Panc1 (cell line): ENCODE measurements around the gene TBX2. TPM values are rescaled to one million over a fixed set of nuclear protein-coding genes. Genes with fewer than 3 reads are reported as not detected.

ENCODE experiments used
- ATAC-seq: fragments of 200-7000 bp; cut with Tn5 transposase; 2 replicates; pipeline ENCODE4 v1.9.1; 2020; ENCODE audit warnings: mild to moderate bottlenecking, moderate library complexity
- BruUV-seq: library from RNA; stranded (reverse); fragments of 400-500 nt; replicated peaks from 2 replicates; lab custom pipeline; 2021; lab: Mats Ljungman, UMichigan
- CTCF ChIA-PET: fragments of 300-600 bp; sonication (Branson Sonifier 250); formaldehyde crosslinking; loops from one replicate; lab custom pipeline; 2022; ENCODE audit warnings: antibody characterized with exemption; lab: Charles Lee
- POLR2A ChIA-PET: fragments of 300-600 bp; sonication (Branson Sonifier 250); formaldehyde crosslinking; loops from one replicate; lab custom pipeline; 2022; ENCODE audit warnings: antibody characterized with exemption; lab: Charles Lee
- DNase-seq: peaks from one replicate; pipeline ENCODE4 v3.0.0-alpha.2; 2010; ENCODE audit warnings: low read depth, low spot score
- H3K27ac ChIP-seq: 2 replicates; pipeline ENCODE4 v1.5.1; 2011; ENCODE audit warnings: mild to moderate bottlenecking, low read length, inconsistent platforms
- H3K27me3 ChIP-seq: fragments of 200-500 bp; sonication (Bioruptor generic); 2 replicates; pipeline ENCODE4 v1.6.0; 2014; ENCODE audit warnings: low read length, inconsistent platforms; ENCODE audit not compliant: control insufficient read depth, insufficient read depth
- H3K36me3 ChIP-seq: fragments of 200-500 bp; sonication (Bioruptor generic); 2 replicates; pipeline ENCODE4 v1.5.1; 2014; ENCODE audit warnings: inconsistent platforms, mild to moderate bottlenecking, low read length, moderate library complexity; ENCODE audit not compliant: control insufficient read depth, insufficient read depth
- H3K4me1 ChIP-seq: 2 replicates; pipeline ENCODE4 v1.5.1; 2011; ENCODE audit warnings: inconsistent platforms, mild to moderate bottlenecking, low read length, moderate library complexity; ENCODE audit not compliant: control insufficient read depth, insufficient read depth
- H3K4me3 ChIP-seq, 2 experiments: 2 replicates each; pipeline ENCODE4 v1.5.1; 2011 to 2012; ENCODE audit warnings: low read depth in 2 of 2, low read length in 2 of 2, mild to moderate bottlenecking in 2 of 2, inconsistent platforms in 1 of 2, moderate library complexity in 1 of 2
- H3K9me3 ChIP-seq: fragments of 200-500 bp; sonication (Bioruptor generic); 2 replicates; pipeline ENCODE4 v1.5.1; 2014; ENCODE audit warnings: low read depth, mild to moderate bottlenecking, inconsistent platforms, low read length, moderate library complexity; ENCODE audit not compliant: control insufficient read depth, insufficient read depth
- CTCF ChIP-seq: fragments of 450-650 bp; IDR thresholded peaks from 2 replicates; pipeline ENCODE4 v1.5.1; 2017; ENCODE audit warnings: mild to moderate bottlenecking
- POLR2AphosphoS5 ChIP-seq: IDR thresholded peaks from 2 replicates; pipeline ENCODE4 v1.6.1; 2012; ENCODE audit warnings: mild to moderate bottlenecking, low read depth, low read length, moderate library complexity
- REST ChIP-seq, 2 experiments: IDR thresholded peaks; 2 replicates each; pipeline ENCODE4 v1.6.1; 2011 to 2012; ENCODE audit warnings: low read depth in 2 of 2, control low read depth in 1 of 2, low read length in 1 of 2, mild to moderate bottlenecking in 1 of 2, moderate library complexity in 1 of 2; ENCODE audit not compliant: insufficient read depth in 1 of 2
- SIN3A ChIP-seq: IDR thresholded peaks from 2 replicates; pipeline ENCODE4 v1.6.1; 2012; ENCODE audit warnings: low read depth, mild to moderate bottlenecking, low read length, moderate library complexity, borderline replicate concordance; ENCODE audit not compliant: insufficient read depth
- TCF7L2 ChIP-seq: IDR thresholded peaks from 2 replicates; pipeline ENCODE4 v1.6.1; 2011; ENCODE audit warnings: mild to moderate bottlenecking, low read depth, low read length, inconsistent platforms
- in situ Hi-C: cut with HindIII; loops from 2 replicates; pipeline ENCODE4 v1.10.0; 2016; ENCODE audit warnings: low sequenced_read_pairs, low pct_unique_long_range_greater_than_20kb
- intact Hi-C: fragments of 100-400 bp; cut with micrococcal nuclease; formaldehyde crosslinking; loops from one replicate; pipeline ENCODE4 v1.10.0; 2022; ENCODE audit not compliant: unreplicated experiment
- total RNA-seq: library from RNA; stranded (reverse); gene quantifications from one replicate; pipeline ENCODE4 v1.2.1, GENCODE V29; 2021; ENCODE audit not compliant: unreplicated experiment

The TBX2 gene
- total RNA-seq, 1 experiment from 2014 or later: 35.6 TPM

DNA sequence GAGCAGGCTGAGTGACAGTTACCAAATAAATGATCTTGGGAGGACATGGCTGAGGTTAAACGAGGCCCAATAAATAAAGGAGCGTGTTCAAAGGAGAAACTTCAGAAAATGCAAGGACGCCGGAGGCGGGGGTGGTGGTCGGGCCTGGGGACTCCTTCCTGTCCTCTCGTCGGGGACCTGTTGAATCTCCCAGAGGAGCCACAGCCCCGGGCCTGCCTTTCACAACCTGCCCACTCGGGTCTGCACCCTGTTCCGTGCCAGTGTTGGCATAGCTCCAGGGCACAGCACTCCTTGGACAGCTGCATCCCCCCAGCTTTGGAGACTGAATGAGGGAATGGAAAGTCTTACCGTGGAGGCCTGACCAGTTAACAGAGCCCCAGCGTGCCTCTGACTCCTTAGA lies 44.4 kb downstream of the TBX2 start:
- TF ChIP-seq POLR2AphosphoS5 (no peak), TCF7L2 (no peak), SIN3A (no peak)
- in situ Hi-C loops: no loop called here
- intact Hi-C loops: no loop called here
- Histone ChIP-seq H3K27me3 (no peaks in the 10 kb centered on the region), H3K9me3 (no peaks in the 10 kb centered on the region), H3K27ac (no peak overlapping the region), H3K4me3 (no peak overlapping the region), H3K36me3 (no peaks in the 10 kb centered on the region), H3K4me1 (no peaks in the 10 kb centered on the region)
- BruUV-seq: no TSS peak
- no peak for ATAC-seq
- POLR2A ChIA-PET: no interaction called here
- DNase-seq: no peak
- CTCF ChIA-PET: interaction anchor here (0.6 kb wide), 1 partner anchor 28 kb away, joined by 4 read pairs; no protein-coding TSS in a partner anchor

DNA sequence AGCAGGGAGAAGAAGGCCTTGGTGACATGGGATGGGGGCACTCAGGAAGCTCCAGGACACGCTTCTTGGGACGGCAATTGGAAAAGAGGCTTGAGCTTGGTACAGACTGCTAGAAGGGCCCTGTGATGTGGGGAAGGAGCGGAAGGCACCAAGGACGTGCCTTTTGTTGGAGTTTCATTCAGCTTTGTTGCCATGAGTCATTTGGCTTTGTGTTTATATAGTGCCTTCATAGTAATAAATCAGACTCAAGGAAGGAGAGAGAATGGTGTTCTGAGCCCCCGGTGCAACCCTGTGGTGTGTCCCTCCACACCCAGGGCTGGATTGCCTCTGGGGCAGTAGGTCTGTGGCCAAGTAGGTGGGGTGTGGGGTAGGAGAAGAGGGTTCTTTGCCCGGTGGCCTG lies 45.2 kb downstream of the TBX2 start:
- no peak overlapping the region for H3K4me3 ChIP-seq
- intact Hi-C loops: no loop called here
- no peaks in the 10 kb centered on the region for H3K9me3 ChIP-seq
- H3K4me1 ChIP-seq: 0 out of 2 replicates have a peak, but pooled peaks cover under 1% of the 10 kb centered on the region
- DNase-seq (no peak), ATAC-seq (0 out of 2 replicates have a peak, but pooled peaks have one; percentile 21)
- POLR2A ChIA-PET: no interaction called here
- CTCF ChIA-PET: no interaction called here
- no peak overlapping the region for H3K27ac ChIP-seq
- no peak for TF ChIP-seq REST (IDR thresholded peaks at IDR 0.05; ENCODE audit: insufficient read depth in 1 of 2, low read depth in 2 of 2, low read length in 1 of 2)
- TF ChIP-seq CTCF: no peak
- TF ChIP-seq SIN3A: no peak
- TF ChIP-seq TCF7L2: no peak
- no peak for TF ChIP-seq POLR2AphosphoS5
- no peaks in the 10 kb centered on the region for H3K36me3 ChIP-seq
- H3K27me3 ChIP-seq: no peaks in the 10 kb centered on the region
- in situ Hi-C loops: no loop called here
- BruUV-seq: no TSS peak

GRCh38 chr17:61447358-61447757 lies 47.7 kb downstream of the TBX2 start:
- Histone ChIP-seq H3K4me3 (no peak overlapping the region), H3K27me3 (no peaks in the 10 kb centered on the region), H3K36me3 (no peaks in the 10 kb centered on the region), H3K27ac (no peak overlapping the region), H3K9me3 (no peaks in the 10 kb centered on the region), H3K4me1 (peaks cover 4% of the 10 kb centered on the region; the same call in 1 of the 2 replicates)
- in situ Hi-C loops (no loop called here), intact Hi-C loops (no loop called here)
- CTCF ChIA-PET: interaction anchor here (0.5 kb wide), 1 partner anchor 27 kb away, joined by 3 read pairs; no protein-coding TSS in a partner anchor
- POLR2A ChIA-PET: interaction anchor here (0.6 kb wide), 1 partner anchor 182 kb away, joined by 3 read pairs; no protein-coding TSS in a partner anchor
- ATAC-seq: no peak
- no peak for TF ChIP-seq CTCF
- TF ChIP-seq TCF7L2: no peak
- TF ChIP-seq SIN3A: no peak
- TF ChIP-seq REST (IDR thresholded peaks at IDR 0.05; ENCODE audit: insufficient read depth in 1 of 2, low read depth in 2 of 2, low read length in 1 of 2): no peak
- BruUV-seq: no TSS peak
- DNase-seq: no peak
